Iris pigment epithelial cell (primary cell): ENCODE data around the gene TFEC.

Source experiments
- DNase-seq: peaks from one replicate; pipeline ENCODE4 v3.0.0-alpha.2; 2011; ENCODE audit warnings: low read depth

Gene TFEC

DNA sequence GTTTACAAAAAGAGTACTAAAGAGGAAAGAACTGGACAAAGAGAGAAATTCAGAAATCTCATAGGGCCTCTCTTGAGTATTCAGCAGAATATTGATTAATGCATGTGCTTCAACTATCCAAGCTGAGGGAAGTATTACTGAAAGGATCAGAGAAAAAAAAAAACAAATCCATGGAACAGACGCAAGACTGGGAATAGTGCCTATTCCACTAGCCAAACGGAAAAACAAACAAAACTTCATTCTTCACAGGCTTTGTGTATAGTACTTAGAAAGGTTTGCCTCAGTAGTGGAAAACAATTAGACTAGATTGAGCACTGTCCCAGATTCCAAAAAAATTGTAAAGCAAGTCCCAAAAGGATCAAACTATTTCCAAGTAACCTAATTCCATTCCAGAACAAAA lies 106.2 kb downstream of the TFEC start:
- DNase-seq, result no peak

DNA sequence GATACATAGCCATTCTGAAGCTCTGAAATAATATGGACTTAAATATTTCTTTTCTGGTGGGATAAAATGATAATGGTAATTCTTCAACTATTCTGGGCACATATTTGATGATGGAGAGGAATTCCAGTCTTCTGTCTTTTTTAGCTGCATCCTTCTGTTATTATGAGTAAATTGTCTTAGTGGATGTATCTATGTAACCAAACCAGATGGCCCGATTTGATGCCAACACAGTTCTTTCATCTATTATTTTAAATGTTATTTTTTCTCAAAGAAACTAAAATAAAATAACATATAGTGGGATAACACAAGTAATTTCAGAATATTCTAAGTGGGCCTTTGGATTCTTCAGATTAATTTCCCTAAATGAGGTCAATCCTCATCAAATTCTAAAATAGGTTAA lies 110.2 kb downstream of the TFEC start:
- no peak for DNase-seq

DNA sequence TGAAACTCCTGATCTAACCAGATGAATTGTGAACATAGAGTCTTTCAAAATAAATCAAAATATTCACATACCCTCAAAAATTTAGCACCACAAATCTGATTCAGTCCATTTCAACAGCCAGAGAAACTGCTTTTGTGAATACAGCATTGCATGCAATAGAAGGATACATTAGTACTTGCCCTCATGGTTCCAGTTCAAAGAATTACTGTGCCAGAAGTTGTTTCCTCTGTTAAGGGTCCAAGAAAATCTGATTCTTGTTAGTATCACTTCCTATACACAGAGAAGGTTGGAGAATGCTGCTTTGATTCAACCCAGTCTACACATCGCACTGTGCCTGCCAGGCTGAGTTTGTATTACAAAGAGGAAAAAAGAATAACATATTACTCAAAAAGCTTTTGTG lies 115.6 kb downstream of the TFEC start:
- no peak for DNase-seq

DNA sequence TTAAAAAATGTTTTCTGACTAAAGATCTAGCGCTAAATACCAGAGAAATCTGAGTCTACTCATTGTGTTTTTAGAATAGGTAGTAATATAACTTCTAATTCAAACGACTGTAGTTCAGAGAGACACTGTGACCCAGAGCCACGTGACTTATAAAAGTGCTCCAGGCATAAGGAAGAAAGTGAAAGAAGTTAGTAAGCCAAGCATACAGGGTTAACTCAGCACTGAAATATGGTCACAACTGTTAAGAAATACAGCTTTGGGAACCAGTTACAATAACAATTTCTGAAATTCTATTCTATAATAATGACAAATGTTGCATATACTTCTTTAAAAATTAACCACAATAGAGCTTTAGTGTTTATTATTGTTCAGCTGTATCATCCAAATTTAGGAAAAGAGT lies 119.1 kb downstream of the TFEC start:
- DNase-seq, result peak; percentile 24

DNA sequence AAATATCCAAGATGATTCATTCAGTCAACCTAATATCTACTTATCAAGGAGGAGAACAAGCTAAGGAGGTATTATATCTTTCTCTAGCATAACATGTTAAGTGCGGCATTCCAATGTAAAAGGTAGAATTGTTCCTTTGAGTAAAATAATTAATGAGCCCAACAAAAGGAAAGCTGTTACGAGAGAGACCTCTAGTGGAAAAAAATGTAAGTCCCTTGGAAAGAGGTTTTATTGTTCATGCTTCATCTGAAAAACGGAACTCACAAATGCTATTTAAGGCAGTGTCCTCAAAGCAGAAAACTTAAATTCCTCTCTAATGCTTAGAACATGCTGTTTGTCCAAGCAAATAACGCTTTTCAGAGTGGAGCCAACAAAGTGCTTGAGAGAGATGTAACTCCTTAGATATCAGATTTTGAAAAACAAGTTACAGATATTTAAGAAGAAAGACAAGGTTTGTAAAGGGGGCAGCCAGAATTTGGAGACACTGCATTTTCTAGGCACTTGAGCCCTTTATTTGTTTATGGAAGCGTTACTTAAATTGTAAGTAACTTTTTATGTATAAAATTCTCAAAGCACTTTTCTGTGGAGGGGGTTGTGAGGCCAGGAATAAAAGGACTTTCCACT lies 119.9 kb downstream of the TFEC start:
- peak; percentile 43 for DNase-seq

DNA sequence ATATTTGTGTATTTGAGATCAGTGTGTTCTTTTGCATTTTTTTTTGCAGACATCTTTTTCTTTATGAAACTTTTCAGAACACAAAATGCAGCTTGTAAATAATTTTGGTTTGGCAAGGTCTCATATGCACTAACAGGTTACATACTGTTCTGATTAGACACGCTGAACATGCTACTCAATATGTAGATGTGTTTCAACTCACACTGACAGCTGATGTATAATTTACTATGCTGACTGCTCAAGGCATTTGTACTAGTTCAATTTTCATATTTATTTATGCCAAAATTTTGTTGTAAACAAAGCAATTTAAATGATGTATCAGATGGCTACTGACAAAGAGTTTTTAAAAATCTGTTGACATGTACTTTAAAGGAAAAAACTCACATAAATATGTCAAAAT lies 123.8 kb downstream of the TFEC start:
- no peak for DNase-seq

DNA sequence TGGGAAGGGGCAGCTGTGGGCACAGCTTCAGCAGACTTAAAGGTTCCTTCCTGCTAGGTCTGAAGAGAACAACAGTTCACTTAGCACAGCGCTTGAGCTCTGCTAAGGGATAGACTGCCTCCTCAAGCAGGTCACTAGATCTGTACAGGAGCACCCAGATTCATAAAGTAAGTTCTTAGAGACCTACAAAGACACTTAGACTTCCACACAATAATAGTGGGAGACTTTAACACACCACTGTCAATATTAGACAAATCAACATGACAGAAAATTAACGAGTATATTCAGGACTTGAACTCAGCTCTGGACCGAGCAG lies 140.9 kb downstream of the TFEC start:
- no peak for DNase-seq

DNA sequence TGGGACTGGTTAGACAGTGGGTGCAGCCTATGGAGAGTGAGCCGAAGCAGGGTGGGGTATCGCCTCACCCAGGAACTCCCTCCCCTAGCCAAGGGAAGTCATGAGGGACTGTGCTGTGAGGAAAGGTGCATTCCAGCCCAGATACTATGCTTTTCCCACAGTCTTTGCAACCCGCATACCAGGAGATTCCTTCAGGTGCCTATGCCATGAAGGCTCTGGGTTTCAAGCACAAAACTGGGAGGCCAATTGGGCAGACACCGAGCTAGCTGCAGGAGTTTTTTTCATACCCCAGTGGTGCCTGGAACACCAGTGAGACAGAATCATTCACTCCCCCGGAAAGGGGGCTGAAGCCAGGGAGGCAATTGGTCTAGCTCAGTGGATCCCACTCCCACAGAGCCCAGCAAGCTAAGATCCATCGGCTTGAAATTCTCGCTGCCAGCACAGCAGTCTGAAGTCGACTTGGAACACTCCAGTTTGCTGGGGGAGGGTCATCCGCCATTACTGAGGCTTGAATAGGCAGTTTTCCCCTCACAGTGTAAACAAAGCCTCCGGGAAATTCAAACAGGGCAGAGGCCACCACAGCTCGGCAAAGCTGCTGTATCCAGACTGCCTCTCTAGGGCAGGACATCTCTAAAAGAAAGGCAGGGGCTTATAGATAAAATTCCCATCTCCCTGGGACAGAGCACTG lies 141.4 kb downstream of the TFEC start:
- DNase-seq, result no peak

DNA sequence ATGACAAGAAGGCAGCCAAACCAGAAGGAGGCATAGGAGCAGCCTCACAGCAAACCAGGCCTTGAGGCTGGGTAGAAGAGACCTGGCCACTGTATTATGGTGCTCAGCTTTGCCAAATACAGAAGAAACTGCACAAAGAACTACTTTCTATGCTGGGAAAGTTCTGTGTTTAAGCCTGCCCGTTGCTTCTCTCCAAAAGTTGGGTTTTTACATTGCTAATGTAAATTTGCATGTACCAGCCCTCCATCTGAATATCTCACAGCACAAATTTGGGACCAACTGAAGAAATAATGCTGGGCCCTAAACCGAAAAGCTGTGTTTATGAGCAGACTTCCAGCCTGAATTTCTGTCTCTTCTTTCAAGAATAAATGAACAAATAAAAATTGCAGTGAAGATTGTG lies 145.0 kb downstream of the TFEC start:
- no peak for DNase-seq
